HG02642 (cell line): Measurements from ENCODE around the gene COASY.
A peak's percentile ranks its signal among the peaks of the same experiment; 100 is the strongest.

Source experiments
- ATAC-seq: cut with Tn5 transposase; IDR thresholded peaks from one replicate; pipeline ENCODE4 v1.9.1; 2021; ENCODE audit warnings: mild to moderate bottlenecking; ENCODE audit not compliant: unreplicated experiment, poor library complexity

COASY gene

GRCh38 chr17:42568341-42569111 lies 6.6 kb downstream of the COASY start:
- no peak for ATAC-seq

- ATAC-seq: no peak
These were observed 9.7 kb downstream of the COASY start for GRCh38 chr17:42571435-42572225.

GRCh38 chr17:42573095-42573494 lies 11.1 kb downstream of the COASY start:
- no peak for ATAC-seq

- no peak for ATAC-seq
These were observed 12.5 kb downstream of the COASY start for GRCh38 chr17:42574463-42574862.

GRCh38 chr17:42577140-42577531 lies 15.2 kb downstream of the COASY start:
- ATAC-seq: no peak

- ATAC-seq: peak; percentile 76
These were observed 15.8 kb downstream of the COASY start, which contains the start of gene PSMC3IP for GRCh38 chr17:42577532-42578281. TSS of gene PSMC3IP (minus strand) at chr17:42577729. CDS start at chr17:42577686, 43 bp downstream.

GRCh38 chr17:42578282-42578869 lies 16.4 kb downstream of the COASY start:
- ATAC-seq: peak; percentile 61

GRCh38 chr17:42579794-42580551 lies 18.0 kb downstream of the COASY start:
- no peak for ATAC-seq

- ATAC-seq: no peak
These were observed 19.9 kb downstream of the COASY start for GRCh38 chr17:42581744-42582270.

GRCh38 chr17:42584880-42585279 lies 22.9 kb downstream of the COASY start:
- no peak for ATAC-seq

- ATAC-seq: no peak
These were observed 23.4 kb downstream of the COASY start for GRCh38 chr17:42585353-42585752.

GRCh38 chr17:42586514-42587230 lies 24.7 kb downstream of the COASY start:
- ATAC-seq: peak; percentile 51

- ATAC-seq: no peak
These were observed 28.9 kb downstream of the COASY start for GRCh38 chr17:42590886-42591285.

- no peak for ATAC-seq
These were observed 29.5 kb downstream of the COASY start for GRCh38 chr17:42591411-42591810.

GRCh38 chr17:42596386-42596785 lies 34.4 kb downstream of the COASY start:
- ATAC-seq: no peak

- ATAC-seq: no peak
These were observed 37.0 kb downstream of the COASY start for GRCh38 chr17:42598905-42599304.

- ATAC-seq: no peak
These were observed 41.4 kb downstream of the COASY start for GRCh38 chr17:42603318-42603717.

GRCh38 chr17:42607769-42608168 lies 45.8 kb downstream of the COASY start:
- ATAC-seq: no peak
